Smooth muscle cell (in vitro differentiated cells): ENCODE results near the gene PKNOX2. TPM values are rescaled to one million over a fixed set of nuclear protein-coding genes. Genes with fewer than 3 reads are reported as not detected.

Experiments used
- DNase-seq: peaks from one replicate; lab custom pipeline; 2025; ENCODE audit not compliant: unreplicated experiment; lab: John Stamatoyannopoulos, UW
- H2AFZ ChIP-seq: fragments of 200-600 bp; sonication (generic); 2 replicates; pipeline ENCODE4 v1.6.0; 2016; ENCODE audit warnings: antibody characterized with exemption, low read depth, mild to moderate bottlenecking
- H3F3A ChIP-seq: fragments of 200-600 bp; sonication (generic); 2 replicates; pipeline ENCODE4 v1.6.0; 2017; ENCODE audit warnings: antibody characterized with exemption, low read depth
- H3K27ac ChIP-seq: fragments of 200-600 bp; sonication (generic); 2 replicates; pipeline ENCODE4 v1.5.1; 2016; ENCODE audit warnings: low read depth, mild to moderate bottlenecking
- H3K27me3 ChIP-seq: fragments of 200-600 bp; sonication (generic); 2 replicates; pipeline ENCODE4 v1.6.1; 2016; ENCODE audit warnings: low read depth, mild to moderate bottlenecking
- H3K36me3 ChIP-seq: fragments of 200-600 bp; sonication (generic); 2 replicates; pipeline ENCODE4 v1.5.1; 2016; ENCODE audit warnings: low read depth
- H3K4me1 ChIP-seq: fragments of 200-600 bp; sonication (generic); 2 replicates; pipeline ENCODE4 v1.5.1; 2016; ENCODE audit warnings: low read depth
- H3K4me2 ChIP-seq: fragments of 200-600 bp; sonication (generic); 2 replicates; pipeline ENCODE4 v1.6.0; 2016; ENCODE audit warnings: mild to moderate bottlenecking
- H3K4me3 ChIP-seq: fragments of 200-600 bp; sonication (generic); 2 replicates; pipeline ENCODE4 v1.5.1; 2016; ENCODE audit warnings: mild to moderate bottlenecking
- H3K79me2 ChIP-seq: fragments of 200-600 bp; sonication (generic); 2 replicates; pipeline ENCODE4 v1.6.0; 2016; ENCODE audit warnings: low read depth, mild to moderate bottlenecking
- H3K9ac ChIP-seq: fragments of 200-600 bp; sonication (generic); 2 replicates; pipeline ENCODE4 v1.6.0; 2016; ENCODE audit warnings: low read depth
- H3K9me3 ChIP-seq: fragments of 200-600 bp; sonication (generic); replicated peaks from 2 replicates; pipeline ENCODE4 v1.5.1; 2016; ENCODE audit warnings: low read depth
- H4K20me1 ChIP-seq: fragments of 200-600 bp; sonication (generic); 2 replicates; pipeline ENCODE4 v1.6.0; 2016; ENCODE audit warnings: low read depth
- CTCF ChIP-seq: fragments of 200-600 bp; sonication (generic); IDR thresholded peaks from 2 replicates; pipeline ENCODE4 v1.5.1; 2017; ENCODE audit warnings: borderline replicate concordance, mild to moderate bottlenecking, antibody characterized with exemption; ENCODE audit not compliant: insufficient read depth, poor library complexity, severe bottlenecking
- WGBS: methylation state at CpG from one replicate; pipeline ENCODE4 v1.1.7; 2016; ENCODE audit warnings: low lambda C conversion rate; 5-methylcytosine and 5-hydroxymethylcytosine counted together
- polyA plus RNA-seq: library from polyadenylated mRNA; unstranded; fragments of >200 nt; fragmentation: Nextera tagmentation; extraction: Ambion mirVana; gene quantifications from 2 replicates; pipeline ENCODE4 v1.2.1, GENCODE V29; 2016
- total RNA-seq: library from RNA; depleted of rRNA; stranded (reverse); fragments of >200 nt; gene quantifications from 2 replicates; pipeline ENCODE4 v1.2.3, GENCODE V29; 2014

Gene PKNOX2
- total and polyA plus RNA-seq, 2 experiments from 2014 or later = 7.2 to 7.9 TPM

- H3K9me3 ChIP-seq = no peaks in the 10 kb centered on the region
- H3K36me3 ChIP-seq = no peaks in the 10 kb centered on the region
- 91% methylated on average over 4 of the region's 4 CpGs for WGBS
- H2AFZ ChIP-seq = no peak overlapping the region
- peaks cover 43% of the 10 kb centered on the region for H3K79me2 ChIP-seq
- H3F3A ChIP-seq = no peaks in the 10 kb centered on the region
- no peak overlapping the region for H3K4me3 ChIP-seq
- H3K27me3 ChIP-seq = no peaks in the 10 kb centered on the region
- H3K9ac ChIP-seq = no peak overlapping the region
- no peak overlapping the region for H3K4me2 ChIP-seq
- H3K27ac ChIP-seq = no peak overlapping the region
- no peak for DNase-seq
- peaks cover 15% of the 10 kb centered on the region for H3K4me1 ChIP-seq
- no peak for TF ChIP-seq CTCF
- peaks cover 81% of the 10 kb centered on the region for H4K20me1 ChIP-seq
Measured at GRCh38 chr11:125193416-125193726, 28.8 kb downstream of the PKNOX2 start.

- Histone ChIP-seq H4K20me1 (peaks cover 77% of the 10 kb centered on the region), H3K9me3 (no peaks in the 10 kb centered on the region), H3K27ac (no peak overlapping the region), H3K4me2 (no peak overlapping the region), H3K36me3 (no peaks in the 10 kb centered on the region), H3K27me3 (no peaks in the 10 kb centered on the region), H3K79me2 (peaks cover 39% of the 10 kb centered on the region), H2AFZ (no peak overlapping the region), H3F3A (no peaks in the 10 kb centered on the region), H3K4me1 (peaks cover 13% of the 10 kb centered on the region), H3K4me3 (no peak overlapping the region), H3K9ac (no peak overlapping the region)
- TF ChIP-seq CTCF = no peak
- 93% methylated on average over 7 of the region's 7 CpGs for WGBS
- DNase-seq = no peak
Measured at GRCh38 chr11:125193841-125194240, 29.3 kb downstream of the PKNOX2 start.

GRCh38 chr11:125199915-125200314 is 35.4 kb downstream of the PKNOX2 start:
- TF ChIP-seq CTCF = no peak
- no peak overlapping the region for H3K4me3 ChIP-seq
- H3K9me3 ChIP-seq = no peaks in the 10 kb centered on the region
- no peak overlapping the region for H3K4me2 ChIP-seq
- peaks cover 18% of the 10 kb centered on the region for H3K79me2 ChIP-seq
- no peak overlapping the region for H3K9ac ChIP-seq
- no peak overlapping the region for H3K27ac ChIP-seq
- no peaks in the 10 kb centered on the region for H3K36me3 ChIP-seq
- no peak overlapping the region for H2AFZ ChIP-seq
- WGBS = 88% methylated on average over 2 of the region's 2 CpGs
- H3K27me3 ChIP-seq = no peaks in the 10 kb centered on the region
- H3K4me1 ChIP-seq = peaks cover 34% of the 10 kb centered on the region
- peaks cover 51% of the 10 kb centered on the region for H4K20me1 ChIP-seq
- no peaks in the 10 kb centered on the region for H3F3A ChIP-seq
- no peak for DNase-seq

GRCh38 chr11:125200441-125200840 is 35.9 kb downstream of the PKNOX2 start:
- H4K20me1 ChIP-seq = peaks cover 46% of the 10 kb centered on the region
- no peak for DNase-seq
- no peaks in the 10 kb centered on the region for H3F3A ChIP-seq
- no peaks in the 10 kb centered on the region for H3K27me3 ChIP-seq
- H3K4me1 ChIP-seq = peaks cover 34% of the 10 kb centered on the region
- no peak for TF ChIP-seq CTCF
- H2AFZ ChIP-seq = no peak overlapping the region
- peaks cover 19% of the 10 kb centered on the region for H3K79me2 ChIP-seq
- WGBS = 97% methylated on average over 11 of the region's 11 CpGs
- no peak overlapping the region for H3K27ac ChIP-seq
- H3K9ac ChIP-seq = no peak overlapping the region
- H3K36me3 ChIP-seq = no peaks in the 10 kb centered on the region
- H3K4me2 ChIP-seq = no peak overlapping the region
- H3K4me3 ChIP-seq = no peak overlapping the region
- no peaks in the 10 kb centered on the region for H3K9me3 ChIP-seq
